Lower leg skin (tissue), 4 donors: ENCODE results near the gene CSF1R. TPM values are rescaled to one million over a fixed set of nuclear protein-coding genes. Genes with fewer than 3 reads are reported as not detected.

Experiments used
- DNase-seq, 2 donors: peaks; one replicate each; pipeline ENCODE4 v3.0.0-alpha.2; 2019; ENCODE audit warnings: low spot score in 2 of 2
- H3K4me3 ChIP-seq: fragments of 200-600 bp; sonication (generic); 2 replicates; pipeline ENCODE4 v1.5.1; 2017; ENCODE audit warnings: mild to moderate bottlenecking, low read depth; ENCODE audit not compliant: poor library complexity, severe bottlenecking
- CTCF ChIP-seq, 3 donors: fragments of 450-650 bp; IDR thresholded peaks; one replicate each; pipeline ENCODE4 v1.5.1; 2016; ENCODE audit warnings: antibody characterized with exemption in 3 of 3, mild to moderate bottlenecking in 3 of 3, moderate library complexity in 2 of 3
- POLR2A ChIP-seq, 2 donors: fragments of 450-650 bp; IDR thresholded peaks; one replicate each; pipeline ENCODE4 v1.6.1; 2016 to 2017; ENCODE audit warnings: antibody characterized with exemption in 2 of 2, mild to moderate bottlenecking in 1 of 2, moderate library complexity in 1 of 2
- WGBS, 2 donors: methylation state at CpG; one replicate each; pipeline ENCODE4 v1.1.5; 2018; 5-methylcytosine and 5-hydroxymethylcytosine counted together
- intact Hi-C: fragments of 100-400 bp; cut with DNase I; formaldehyde crosslinking; loops from one replicate; pipeline ENCODE4 v1.15.0; 2023; ENCODE audit warnings: low total_unique reads
- total RNA-seq, 4 donors: library from RNA; depleted of rRNA; stranded (reverse); fragments of >200 nt; gene quantifications; one replicate each; pipeline ENCODE4 v1.1.0, GENCODE V29; 2016

CSF1R gene
- total RNA-seq, 4 donors from 2014 or later = 17.9 to 27.3 (median 23.9) TPM

GRCh38 chr5:150060471-150060870 is 25.9 kb downstream of the CSF1R start:
- 81 to 84% methylated on average over 7 of the region's 7 CpGs for WGBS, 2 donors
- intact Hi-C loops = no loop called here
- no peak overlapping the region for H3K4me3 ChIP-seq
- DNase-seq = no peak
- TF ChIP-seq POLR2A (IDR thresholded peaks at IDR 0.05) = no peak

- no peak for TF ChIP-seq CTCF (IDR thresholded peaks at IDR 0.05)
- TF ChIP-seq POLR2A (IDR thresholded peaks at IDR 0.05) = no peak
- WGBS, 2 donors = 85 to 91% methylated on average over 11 of the region's 11 CpGs
- intact Hi-C loops = no loop called here
- DNase-seq = no peak
- no peak overlapping the region for H3K4me3 ChIP-seq
Measured at GRCh38 chr5:150059623-150060022, 26.7 kb downstream of the CSF1R start.

DNA sequence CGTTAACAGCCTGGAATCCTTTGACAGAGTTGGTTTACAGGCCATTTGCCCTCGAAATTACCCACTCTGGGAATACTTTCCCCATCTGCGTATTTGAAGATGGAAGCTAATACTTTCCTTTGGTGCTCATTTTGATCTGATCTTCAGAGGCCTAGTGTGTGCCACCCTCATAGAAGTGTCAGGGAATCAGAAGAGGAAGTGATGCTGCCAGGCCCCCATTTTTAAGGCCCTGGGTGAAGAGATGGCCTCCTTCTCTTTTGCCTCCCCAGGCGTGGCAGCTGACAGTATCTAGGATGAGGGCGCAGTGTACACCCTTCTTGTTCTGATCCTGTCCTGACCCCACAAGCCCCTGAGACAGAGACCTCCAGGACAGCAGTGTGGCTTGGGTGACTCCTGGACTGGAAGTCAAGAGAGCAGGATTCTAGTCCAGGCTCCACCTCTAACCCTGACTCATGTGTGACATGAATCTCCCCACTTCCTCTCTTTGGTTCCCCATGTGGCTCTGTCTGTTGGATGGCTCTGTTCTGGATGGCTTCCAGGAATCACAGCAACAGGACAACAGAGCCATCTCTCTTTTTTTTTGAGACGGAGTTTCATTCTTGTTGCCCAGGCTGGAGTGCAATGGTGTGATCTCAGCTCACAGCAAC is 27.8 kb downstream of the CSF1R start:
- H3K4me3 ChIP-seq = no peak overlapping the region
- intact Hi-C loops = no loop called here
- DNase-seq = peak in 1 of 2 donors; percentile 46
- WGBS, 2 donors = 79 to 82% methylated on average over 6 of the region's 6 CpGs
- TF ChIP-seq POLR2A (IDR thresholded peaks at IDR 0.05) (no peak), CTCF (IDR thresholded peaks at IDR 0.05) (no peak)

GRCh38 chr5:150057996-150058395 is 28.4 kb downstream of the CSF1R start:
- intact Hi-C loops = no loop called here
- 76 to 81% methylated on average over 5 of the region's 5 CpGs for WGBS, 2 donors
- no peak for DNase-seq

DNA sequence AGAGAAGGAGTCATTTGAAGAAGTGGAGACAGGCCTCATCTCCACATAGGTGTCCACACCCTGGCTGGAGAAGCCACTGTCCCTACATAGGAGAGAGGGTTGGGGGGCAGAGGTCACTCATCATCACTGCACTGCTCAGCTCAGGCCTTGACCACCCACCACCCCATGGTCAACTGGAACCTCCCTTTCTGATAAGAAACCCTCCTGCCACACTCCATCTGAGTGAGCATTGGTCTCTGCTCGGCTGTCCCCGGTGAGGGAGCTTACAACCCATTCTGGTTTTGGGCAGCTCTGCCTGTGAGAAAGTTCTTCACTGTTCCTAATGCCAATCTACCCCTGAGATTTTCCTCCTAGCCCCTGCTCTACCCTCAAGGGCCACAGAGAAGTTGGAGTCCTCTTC is 28.8 kb downstream of the CSF1R start:
- H3K4me3 ChIP-seq = no peak overlapping the region
- intact Hi-C loops = no loop called here
- TF ChIP-seq POLR2A (IDR thresholded peaks at IDR 0.05) = no peak
- TF ChIP-seq CTCF (IDR thresholded peaks at IDR 0.05) = no peak
- WGBS, 2 donors = 89 to 100% methylated on average over 2 of the region's 2 CpGs
- no peak for DNase-seq

More at GRCh38 chr5:150057996-150058395, 28.4 kb downstream of the CSF1R start:
- no peak overlapping the region for H3K4me3 ChIP-seq
- no peak for TF ChIP-seq POLR2A (IDR thresholded peaks at IDR 0.05)
- no peak for TF ChIP-seq CTCF (IDR thresholded peaks at IDR 0.05)

DNA sequence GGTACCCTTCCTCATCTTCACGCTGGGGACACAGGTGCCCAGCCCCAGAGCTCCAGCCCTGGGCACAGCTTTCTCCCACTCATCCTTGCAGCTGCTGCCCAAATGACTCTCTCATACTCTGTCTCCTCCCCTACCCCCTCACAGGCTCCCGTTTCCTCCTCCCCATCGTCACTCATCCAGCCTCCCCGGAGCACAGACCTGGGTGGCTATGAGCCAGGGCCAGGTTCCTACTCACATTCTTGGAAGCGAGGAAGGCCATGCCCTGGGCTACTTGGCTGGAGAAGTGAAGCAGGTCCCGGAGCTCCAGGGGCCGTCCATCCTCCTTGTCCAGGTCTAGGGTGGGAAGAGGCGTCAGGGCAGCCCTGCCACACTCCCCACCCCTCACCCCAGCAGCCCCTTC is 29.3 kb downstream of the CSF1R start:
- no peak for DNase-seq
- H3K4me3 ChIP-seq = no peak overlapping the region
- intact Hi-C loops = no loop called here
- TF ChIP-seq POLR2A (IDR thresholded peaks at IDR 0.05) (no peak), CTCF (IDR thresholded peaks at IDR 0.05) (no peak)
- 41 to 50% methylated on average over 8 of the region's 8 CpGs for WGBS, 2 donors
